HG03025 (cell line): ENCODE results near the gene RNASE1.
A peak's percentile ranks its signal among the peaks of the same experiment; 100 is the strongest.

Experiments
- ATAC-seq: cut with Tn5 transposase; IDR thresholded peaks from one replicate; pipeline ENCODE4 v1.9.1; 2021; ENCODE audit warnings: mild to moderate bottlenecking, moderate library complexity; ENCODE audit not compliant: unreplicated experiment, low FRiP score

RNASE1 gene

GRCh38 chr14:20809917-20810316 lies 7.3 kb upstream of the RNASE1 start:
- ATAC-seq: no peak

GRCh38 chr14:20808162-20808483 lies 5.5 kb upstream of the RNASE1 start:
- no peak for ATAC-seq

- no peak for ATAC-seq
Observed at GRCh38 chr14:20807304-20808161, 4.9 kb upstream of the RNASE1 start.

DNA sequence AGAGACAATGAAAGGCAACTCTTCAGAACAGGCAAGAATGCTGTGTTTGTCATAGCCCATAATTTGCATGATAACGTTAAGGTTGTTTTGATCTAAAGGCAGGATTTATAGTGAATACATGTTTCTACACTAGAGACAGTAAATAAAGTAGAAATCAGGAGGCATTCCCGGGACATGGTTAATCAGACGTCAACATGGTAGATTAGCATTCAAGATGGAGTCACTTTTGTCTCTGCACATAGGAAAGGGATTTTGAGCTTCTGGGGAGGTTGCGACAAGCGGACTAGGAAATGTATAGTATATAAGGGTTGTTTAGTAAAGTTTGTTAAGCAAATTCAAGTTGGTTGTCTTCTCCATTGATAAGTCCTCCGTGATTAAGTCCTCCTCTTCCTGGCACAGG lies 2.8 kb upstream of the RNASE1 start:
- ATAC-seq: no peak

DNA sequence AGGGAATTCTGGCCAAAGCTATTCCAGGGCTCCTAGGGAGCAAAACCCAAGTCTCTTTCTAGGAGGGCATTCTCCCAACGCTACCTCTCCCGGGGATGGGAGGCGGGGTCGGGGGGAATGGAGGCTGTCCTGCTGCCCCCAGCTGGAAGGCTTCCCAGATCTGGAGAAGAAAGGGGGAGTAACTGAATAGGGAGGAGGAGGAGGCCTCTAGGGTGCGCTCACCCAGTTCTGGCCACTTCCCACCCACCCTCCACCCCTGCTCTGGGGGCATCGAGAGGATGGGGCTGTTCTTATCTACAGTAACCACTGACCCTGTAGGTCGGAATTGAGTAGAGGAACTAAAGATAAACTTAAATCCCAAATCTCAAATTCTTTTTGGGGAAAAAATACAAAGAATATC lies 579 bp upstream of the RNASE1 start:
- no peak for ATAC-seq

DNA sequence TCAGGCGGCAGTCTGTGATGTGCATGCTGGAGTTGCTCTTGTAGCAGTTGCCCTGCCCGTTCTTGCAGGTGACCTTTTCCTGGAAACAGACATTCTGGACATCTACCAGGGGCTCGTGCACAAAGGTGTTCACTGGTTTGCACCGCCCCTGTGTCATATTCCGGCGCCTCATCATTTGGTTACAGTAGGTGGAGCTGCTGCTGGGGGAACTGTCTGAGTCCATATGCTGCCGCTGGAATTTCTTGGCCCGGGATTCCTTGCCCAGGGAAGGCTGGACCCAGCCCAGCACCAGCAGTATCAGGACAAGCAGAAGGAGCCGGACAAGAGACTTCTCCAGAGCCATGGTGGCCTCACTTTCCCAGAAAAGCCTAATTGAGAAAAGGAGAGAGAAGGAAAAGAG lies 918 bp downstream of the RNASE1 start:
- no peak for ATAC-seq

GRCh38 chr14:20799892-20800544 lies 2.6 kb downstream of the RNASE1 start:
- no peak for ATAC-seq

DNA sequence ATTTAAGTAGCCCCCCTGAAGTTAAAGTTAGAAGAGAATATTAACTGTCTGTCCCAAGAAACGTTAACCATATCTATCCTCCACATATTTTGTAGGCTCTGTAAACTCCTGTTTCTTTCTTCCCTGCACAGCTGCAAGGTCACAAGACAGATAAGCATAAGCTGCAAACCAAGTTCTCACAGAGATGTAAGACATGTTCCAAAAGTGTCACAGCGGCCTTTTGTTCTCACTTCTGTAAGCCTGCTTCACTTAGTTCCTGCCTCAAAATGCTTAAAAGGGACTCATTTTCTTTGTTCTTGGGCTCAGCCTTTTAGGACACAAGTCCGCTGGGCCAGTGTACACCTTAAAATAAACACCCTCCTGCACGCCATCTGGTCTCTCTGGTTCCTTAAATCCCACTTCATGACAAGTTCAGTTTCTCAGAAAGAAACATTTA lies 3.2 kb downstream of the RNASE1 start:
- ATAC-seq: no peak

- ATAC-seq: no peak
Observed at GRCh38 chr14:20798932-20799331, 3.7 kb downstream of the RNASE1 start.

DNA sequence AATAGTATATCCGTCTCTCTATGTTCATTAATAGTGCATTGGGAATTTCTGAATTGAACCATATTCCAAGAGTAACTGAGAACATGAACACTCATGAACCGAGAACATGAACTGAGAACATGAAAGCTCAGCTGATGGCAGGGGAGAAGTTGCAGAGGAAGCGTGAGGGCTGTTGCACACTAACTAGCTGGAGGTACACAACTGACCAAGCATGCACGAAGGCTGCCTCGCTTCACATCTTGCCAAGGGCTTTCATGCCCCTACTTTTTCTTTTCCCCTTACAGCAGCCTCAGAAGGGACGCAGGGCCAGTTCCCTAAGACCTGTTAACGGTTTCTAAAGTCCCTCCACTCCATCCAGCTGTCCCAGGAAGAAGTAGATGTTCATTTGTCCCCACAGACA lies 4.3 kb downstream of the RNASE1 start:
- ATAC-seq: peak; percentile 51

DNA sequence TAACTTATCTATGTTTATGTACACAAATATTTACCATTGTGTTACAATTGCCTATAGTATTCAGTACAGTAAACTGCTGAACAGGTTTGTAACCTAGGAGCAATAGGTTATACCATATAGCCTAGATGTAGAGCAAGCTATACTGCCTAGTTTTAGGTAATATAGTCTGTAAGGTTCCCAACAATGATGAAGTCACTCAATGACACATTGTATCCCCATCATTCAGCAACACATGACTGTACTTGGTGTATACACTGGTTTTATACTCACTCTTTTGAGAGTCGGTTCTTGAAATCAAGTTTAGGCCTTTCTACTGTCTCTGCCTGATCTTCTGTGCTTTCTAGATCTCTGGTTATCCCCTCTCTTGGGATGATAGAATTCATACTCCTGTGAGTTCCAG lies 5.5 kb downstream of the RNASE1 start:
- no peak for ATAC-seq

DNA sequence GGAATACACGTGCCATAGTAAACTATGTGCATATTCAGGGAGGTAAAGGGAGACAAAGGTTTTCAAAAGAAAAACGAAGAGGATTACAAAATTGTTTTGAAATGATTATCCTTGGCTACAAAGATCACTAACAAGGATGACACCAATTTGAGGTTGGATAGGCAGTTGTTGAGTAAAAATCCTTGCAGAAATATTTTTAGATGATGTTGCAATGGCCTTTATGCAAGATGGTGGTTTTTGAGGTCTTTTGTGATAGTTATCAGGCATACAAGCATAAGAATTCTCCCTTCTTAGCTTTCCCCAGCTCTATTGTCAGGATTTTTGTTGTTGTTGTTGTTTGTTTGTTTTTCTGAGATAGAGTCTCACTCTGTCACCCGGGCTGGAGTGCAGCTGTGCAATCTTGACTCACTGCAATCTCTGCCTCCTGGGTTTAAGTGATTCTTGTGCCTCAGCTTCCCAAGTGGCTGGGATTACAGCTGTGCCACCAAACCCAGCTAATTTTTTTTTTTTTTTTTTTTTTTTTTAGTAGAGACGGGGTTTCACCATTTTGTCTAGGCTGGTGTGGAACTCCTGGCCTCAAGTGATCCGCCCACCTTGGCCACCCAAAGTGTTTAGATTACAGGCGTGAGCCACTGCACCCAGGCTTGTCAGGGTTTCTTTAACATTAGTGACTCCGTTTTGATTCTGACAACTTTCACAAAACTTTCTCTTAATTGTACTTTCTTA lies 7.8 kb downstream of the RNASE1 start:
- no peak for ATAC-seq

- ATAC-seq: no peak
Observed at GRCh38 chr14:20792556-20792955, 10.1 kb downstream of the RNASE1 start.

- no peak for ATAC-seq
Observed at GRCh38 chr14:20791597-20791996, 11.0 kb downstream of the RNASE1 start.

- ATAC-seq: no peak
Observed at GRCh38 chr14:20791187-20791586, 11.5 kb downstream of the RNASE1 start.

GRCh38 chr14:20790464-20791116 lies 12.1 kb downstream of the RNASE1 start:
- ATAC-seq: no peak

- no peak for ATAC-seq
Observed at GRCh38 chr14:20789230-20789813, 13.3 kb downstream of the RNASE1 start.

DNA sequence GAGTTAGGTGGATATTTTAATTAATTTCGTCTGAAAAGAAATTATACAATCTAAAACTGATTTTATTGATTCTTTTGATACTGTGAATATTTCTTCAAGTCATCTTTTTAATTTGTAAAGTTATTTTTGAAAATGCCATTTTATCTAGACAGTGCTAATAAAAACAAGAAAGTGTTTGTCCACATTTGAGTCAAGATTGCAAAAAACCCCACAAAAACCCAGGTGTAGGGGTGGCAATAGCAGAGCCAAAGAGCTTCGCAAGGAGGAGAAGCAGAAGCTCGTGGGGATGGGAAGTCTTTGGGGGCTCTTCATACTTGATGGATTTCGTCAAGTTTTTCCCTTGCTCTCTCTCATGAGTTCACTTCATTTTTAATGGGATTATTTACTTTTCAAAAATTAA lies 15.6 kb downstream of the RNASE1 start:
- no peak for ATAC-seq

DNA sequence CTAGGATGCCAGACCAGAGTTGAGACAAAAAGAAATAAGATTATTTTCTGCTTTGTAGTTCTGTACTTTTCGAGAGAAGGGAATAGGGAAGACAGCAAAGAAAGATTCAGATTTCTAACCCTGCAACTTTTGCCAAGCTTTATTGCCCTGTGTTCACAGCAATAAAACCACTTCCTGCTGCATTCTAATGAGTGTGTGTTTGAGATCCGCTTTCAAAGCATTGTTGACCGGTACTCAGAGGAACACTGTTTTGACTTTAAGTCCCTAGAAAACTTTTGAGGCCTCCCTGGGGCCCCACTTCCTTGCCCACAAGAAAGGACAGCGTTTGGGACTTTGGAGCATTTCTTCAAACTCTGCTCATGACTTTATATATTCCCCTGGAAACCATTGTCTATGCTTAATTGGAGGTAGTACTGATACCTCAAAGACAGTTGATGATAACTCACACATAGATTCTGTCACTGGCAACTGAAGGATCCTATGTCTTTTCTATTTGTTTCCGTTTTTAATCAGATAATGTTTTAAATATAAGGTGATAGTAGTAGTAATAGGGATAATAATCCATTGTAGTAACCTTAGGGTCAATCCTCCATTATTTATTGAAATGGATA lies 20.3 kb downstream of the RNASE1 start:
- peak; percentile 45 for ATAC-seq

- no peak for ATAC-seq
Observed at GRCh38 chr14:20781803-20782202, 20.8 kb downstream of the RNASE1 start.
